ENCODE data around the gene WDR5. TPM values are rescaled to one million over a fixed set of nuclear protein-coding genes. Genes with fewer than 3 reads are reported as not detected.

WDR5 gene
- total and polyA plus RNA-seq, 9 of the 15 experiments (the other 6 are each of a cell fraction or from before 2014, with no cell fraction given), result 3.0 to 56.8 (median 38.6) TPM

GRCh38 chr9:134134949-134135342, 936 bp upstream of the WDR5 start (continued):
- TF ChIP-seq ZBTB11 (CRISPR knock-in tag; IDR thresholded peaks at IDR 0.05) (0 out of 6 replicates have a peak, but pooled peaks of 1 of the 3 experiments have one; percentile 9), TBP (optimal IDR thresholded peaks at IDR 0.05; ENCODE audit: low read depth, low read length) (peak; percentile 14)

- peak; percentile 15 for ATAC-seq
- FAIRE-seq, result peak; percentile 35
- in situ Hi-C loops (cut with MboI) (no loop called here), intact Hi-C loops (cut with micrococcal nuclease) (no loop called here)
- Histone ChIP-seq H3K27me3 (ENCODE audit: control insufficient read depth in 2 of 2, insufficient read depth in 2 of 2, low read length in 2 of 2) (no peaks in the 10 kb centered on the region; a peak in 2 of 5 replicates), H3K9ac (ENCODE audit: insufficient read depth in 1 of 2, low read depth in 2 of 2, low read length in 2 of 2) (peak overlapping the region; percentile 77 to 100), H3K9me1 (ENCODE audit: control insufficient read depth, insufficient read depth, low read length) (no peaks in the 10 kb centered on the region), H3K4me2 (ENCODE audit: insufficient read depth, low read length) (peak overlapping the region; percentile 87), H3K27ac (ENCODE audit: extremely low read depth, low read depth, low read length) (peak overlapping the region; percentile 71), H3K4me3 (peak overlapping the region; percentile 84), H2AFZ (ENCODE audit: low read depth, low read length) (no peak overlapping the region), H3K79me2 (ENCODE audit: control insufficient read depth, insufficient read depth, low read length) (peaks cover 54% of the 10 kb centered on the region), H3K36me3 (ENCODE audit: control insufficient read depth, insufficient read depth, low read length) (peaks cover 44% of the 10 kb centered on the region), H4K20me1 (replicated peaks; ENCODE audit: control insufficient read depth, insufficient read depth, low read length) (peaks cover 22% of the 10 kb centered on the region; the same call in 1 of the 2 replicates), H3K4me1 (replicated peaks in 1 of 2; ENCODE audit: control insufficient read depth in 2 of 2, insufficient read depth in 2 of 2, low read length in 2 of 2) (peaks cover 6 to 64% of the 10 kb centered on the region in 2 experiments; a peak in 4 of 5 replicates), H3K9me3 (replicated peaks; ENCODE audit: control insufficient read depth, insufficient read depth, low read depth, low read length) (no peaks in the 10 kb centered on the region)
- CTCF ChIA-PET (ENCODE audit: low intra/inter-chr PET ratio), result no interaction called here
- POLR2A ChIA-PET, result interaction anchor here (0.5 to 0.9 kb wide), 8 partner anchors 10 to 979 kb away, joined by 3 to 5 read pairs (median 4); no protein-coding TSS in a partner anchor
- BruUV-seq (replicated peaks), result no TSS peak
- DNase-seq (ENCODE audit: extremely low read depth in 1 of 4, low spot score in 3 of 4), result peak; percentile 29 to 93 (median 79)
- WGBS (ENCODE audit: insufficient coverage, low coverage, missing lambda C conversion rate), result under 1% methylated on average over 24 of the region's 93 CpGs
- TF ChIP-seq ATF6 (CRISPR knock-in tag; IDR thresholded peaks at IDR 0.05), result no peak
- 0 out of 2 replicates have a peak, but pooled peaks have one; percentile 44 for TF ChIP-seq GABPB1 (CRISPR knock-in tag; IDR thresholded peaks at IDR 0.05)
- TF ChIP-seq CEBPB (tag; IDR thresholded peaks at IDR 0.05), result no peak
- TF ChIP-seq E2F6 (IDR thresholded peaks at IDR 0.05; ENCODE audit: borderline replicate concordance in 1 of 2, extremely low read depth in 1 of 2, insufficient read depth in 1 of 2, insufficient read length in 1 of 2, low read depth in 1 of 2, low read length in 1 of 2, poor library complexity in 1 of 2, severe bottlenecking in 1 of 2), result peak; percentile 92 to 96
- no peak for TF ChIP-seq E4F1 (CRISPR knock-in tag; IDR thresholded peaks at IDR 0.05; ENCODE audit: borderline replicate concordance)
Observed at GRCh38 chr9:134136118-134136995, 475 bp downstream of the WDR5 start.

Data from K562 (cell line).